H9 (cell line): Measurements from ENCODE around the gene PARP3. TPM values are rescaled to one million over a fixed set of nuclear protein-coding genes. Genes with fewer than 3 reads are reported as not detected.

Experiments
- DNase-seq: peaks from one replicate; pipeline ENCODE4 v3.0.0-alpha.2; 2017
- H2AFZ ChIP-seq: one replicate; pipeline ENCODE4 v1.6.1; 2013; ENCODE audit warnings: mild to moderate bottlenecking, low read length, control low read depth, moderate library complexity
- H2AK5ac ChIP-seq: 2 replicates; pipeline ENCODE4 v1.6.1; 2013; ENCODE audit warnings: low read length, control low read depth, mixed read lengths; ENCODE audit not compliant: insufficient read length
- H2BK120ac ChIP-seq: one replicate; pipeline ENCODE4 v1.6.1; 2013; ENCODE audit warnings: low read depth, mild to moderate bottlenecking, low read length, control low read depth, inconsistent platforms; ENCODE audit not compliant: poor library complexity, severe bottlenecking
- H2BK12ac ChIP-seq: 2 replicates; pipeline ENCODE4 v1.6.1; 2013; ENCODE audit warnings: low read length, control low read depth, mixed read lengths, low read depth; ENCODE audit not compliant: insufficient read length
- H2BK15ac ChIP-seq: 2 replicates; pipeline ENCODE4 v1.6.1; 2013; ENCODE audit warnings: low read depth, low read length, control low read depth
- H2BK20ac ChIP-seq: one replicate; pipeline ENCODE4 v1.6.1; 2013; ENCODE audit warnings: low read depth, mild to moderate bottlenecking, low read length, control low read depth, inconsistent platforms; ENCODE audit not compliant: poor library complexity, severe bottlenecking
- H2BK5ac ChIP-seq: 2 replicates; pipeline ENCODE4 v1.6.1; 2013; ENCODE audit warnings: low read length, control low read depth, mixed read lengths; ENCODE audit not compliant: insufficient read length
- H3K14ac ChIP-seq: 2 replicates; pipeline ENCODE4 v1.6.1; 2013; ENCODE audit warnings: low read length, control low read depth; ENCODE audit not compliant: insufficient read depth
- H3K18ac ChIP-seq: 2 replicates; pipeline ENCODE4 v1.6.1; 2013; ENCODE audit warnings: low read depth, mild to moderate bottlenecking, mixed read lengths, low read length, control low read depth; ENCODE audit not compliant: insufficient read length
- H3K23ac ChIP-seq: 2 replicates; pipeline ENCODE4 v1.6.1; 2013; ENCODE audit warnings: low read length, control low read depth, mixed read lengths, low read depth; ENCODE audit not compliant: insufficient read length
- H3K23me2 ChIP-seq: 2 replicates; pipeline ENCODE4 v1.6.1; 2013; ENCODE audit warnings: low read depth, mild to moderate bottlenecking, mixed read lengths, low read length, control low read depth; ENCODE audit not compliant: insufficient read length, poor library complexity, severe bottlenecking
- H3K27ac ChIP-seq: 2 replicates; pipeline ENCODE4 v1.5.1; 2013; ENCODE audit warnings: low read length, control low read depth, mixed read lengths, low read depth; ENCODE audit not compliant: insufficient read length
- H3K27me3 ChIP-seq: 2 replicates; pipeline ENCODE4 v1.6.1; 2013; ENCODE audit warnings: low read length, control low read depth, inconsistent platforms; ENCODE audit not compliant: insufficient read depth
- H3K4ac ChIP-seq: 2 replicates; pipeline ENCODE4 v1.6.1; 2013; ENCODE audit warnings: low read depth, mild to moderate bottlenecking, control low read depth, inconsistent platforms, low read length, moderate library complexity
- H3K4me1 ChIP-seq: 2 replicates; pipeline ENCODE4 v1.6.1; 2013; ENCODE audit warnings: low read length, control low read depth, inconsistent platforms; ENCODE audit not compliant: insufficient read depth
- H3K4me2 ChIP-seq: 2 replicates; pipeline ENCODE4 v1.6.1; 2013; ENCODE audit warnings: low read length, control low read depth, mixed read lengths; ENCODE audit not compliant: insufficient read length, insufficient read depth
- H3K56ac ChIP-seq: 2 replicates; pipeline ENCODE4 v1.6.1; 2013; ENCODE audit warnings: low read depth, mild to moderate bottlenecking, mixed read lengths, low read length, control low read depth; ENCODE audit not compliant: insufficient read length
- H3K79me1 ChIP-seq: 2 replicates; pipeline ENCODE4 v1.6.1; 2013; ENCODE audit warnings: low read depth, mild to moderate bottlenecking, moderate library complexity, low read length, control low read depth, inconsistent platforms; ENCODE audit not compliant: insufficient read depth, poor library complexity, severe bottlenecking
- H3K79me2 ChIP-seq: 2 replicates; pipeline ENCODE4 v1.6.1; 2013; ENCODE audit warnings: low read length, control low read depth, inconsistent platforms; ENCODE audit not compliant: insufficient read depth
- H3K9ac ChIP-seq: 2 replicates; pipeline ENCODE4 v1.6.1; 2013; ENCODE audit warnings: low read length, control low read depth, mixed read lengths; ENCODE audit not compliant: insufficient read length; ENCODE audit errors: extremely low read depth
- H3K9me3 ChIP-seq: one replicate; pipeline ENCODE4 v1.6.1; 2013; ENCODE audit warnings: low read depth, low read length, inconsistent platforms; ENCODE audit not compliant: control insufficient read depth
- H3T11ph ChIP-seq: one replicate; pipeline ENCODE4 v1.6.1; 2013; ENCODE audit warnings: mild to moderate bottlenecking, low read length, control low read depth, inconsistent platforms
- H4K20me1 ChIP-seq: one replicate; pipeline ENCODE4 v1.6.1; 2013; ENCODE audit not compliant: control insufficient read depth, insufficient read length, insufficient read depth
- H4K5ac ChIP-seq: 2 replicates; pipeline ENCODE4 v1.6.1; 2013; ENCODE audit warnings: low read depth, mild to moderate bottlenecking, mixed read lengths, low read length, control low read depth; ENCODE audit not compliant: insufficient read length
- H4K8ac ChIP-seq: replicated peaks from 2 replicates; pipeline ENCODE4 v1.6.1; 2013; ENCODE audit warnings: low read length, control low read depth, mixed read lengths, low read depth; ENCODE audit not compliant: insufficient read length
- H4K91ac ChIP-seq: 2 replicates; pipeline ENCODE4 v1.6.1; 2013; ENCODE audit warnings: low read depth, mild to moderate bottlenecking, moderate library complexity, mixed read lengths, low read length, control low read depth; ENCODE audit not compliant: insufficient read length
- H3K27ac Mint-ChIP-seq, 3 experiments: 2 replicates in 2 of 3; 3 replicates in 1 of 3; pipeline ENCODE4 v1.8.0; 2020 to 2021; ENCODE audit warnings: mixed read lengths in 3 of 3, mild to moderate bottlenecking in 1 of 3, moderate library complexity in 1 of 3
- H3K27me3 Mint-ChIP-seq: 2 replicates; pipeline ENCODE4 v1.8.0; 2021; ENCODE audit warnings: low read depth, mild to moderate bottlenecking, moderate library complexity, mixed read lengths
- H3K36me3 Mint-ChIP-seq, 3 experiments: 2 replicates in 2 of 3; 3 replicates in 1 of 3; pipeline ENCODE4 v1.8.0; 2020 to 2021; ENCODE audit warnings: low read depth in 3 of 3, mixed read lengths in 3 of 3; ENCODE audit not compliant: insufficient read depth in 1 of 3
- H3K4me1 Mint-ChIP-seq, 2 experiments: 2 replicates each; pipeline ENCODE4 v1.8.0; 2020; ENCODE audit warnings: mixed read lengths in 2 of 2
- H3K4me3 Mint-ChIP-seq, 2 experiments: 2 replicates in 1 of 2; 3 replicates in 1 of 2; pipeline ENCODE4 v1.8.0; 2020 to 2021; ENCODE audit warnings: mild to moderate bottlenecking in 2 of 2, mixed read lengths in 2 of 2, moderate library complexity in 1 of 2
- H3K9me3 Mint-ChIP-seq, 2 experiments: 2 replicates in 1 of 2; 3 replicates in 1 of 2; pipeline ENCODE4 v1.8.0; 2020; ENCODE audit warnings: mild to moderate bottlenecking in 2 of 2, mixed read lengths in 2 of 2, moderate library complexity in 1 of 2
- CTCF ChIP-seq: fragments of 200-600 bp; sonication (generic); conservative IDR thresholded peaks from 3 replicates; pipeline ENCODE4 v1.8.0; 2021; ENCODE audit warnings: antibody characterized with exemption, mild to moderate bottlenecking
- WGBS: extraction: QIAGEN DNeasy Blood & Tissue Kit; methylation state at CpG from one replicate; pipeline ENCODE4 v1.1.7; 2013; ENCODE audit warnings: missing lambda C conversion rate, low lambda C conversion rate, mixed read lengths; ENCODE audit not compliant: insufficient read length; ENCODE audit errors: extremely low coverage; 5-methylcytosine and 5-hydroxymethylcytosine counted together
- total RNA-seq: library from RNA; stranded (reverse); gene quantifications from 2 replicates; pipeline ENCODE4 v1.2.1, GENCODE V29; 2021

Gene PARP3
- total RNA-seq, 1 experiment from 2014 or later: 1.3 TPM

- DNase-seq: peak; percentile 91
- Histone ChIP-seq H3K79me1 (no peaks in the 10 kb centered on the region), H4K91ac (peak within 1 kb of the TSS; percentile 47), H3K56ac (no peak within 1 kb of the TSS), H4K8ac (no peak within 1 kb of the TSS), H3K27ac (no peak within 1 kb of the TSS), H2BK120ac (no peak within 1 kb of the TSS), H3K14ac (peak within 1 kb of the TSS; percentile 77), H3T11ph (no peak within 1 kb of the TSS), H2BK15ac (no peak within 1 kb of the TSS), H2BK12ac (no peak within 1 kb of the TSS), H2BK20ac (no peak within 1 kb of the TSS), H2BK5ac (no peak within 1 kb of the TSS), H3K79me2 (no peaks in the 10 kb centered on the region), H3K4ac (no peak within 1 kb of the TSS), H3K4me2 (peak within 1 kb of the TSS; percentile 86), H4K5ac (peak within 1 kb of the TSS; percentile 36), H3K23me2 (peaks cover 6% of the 10 kb centered on the region), H3K9me3 (no peaks in the 10 kb centered on the region), H2AK5ac (no peak within 1 kb of the TSS), H3K9ac (peak within 1 kb of the TSS; percentile 31), H2AFZ (no peak within 1 kb of the TSS), H3K27me3 (no peaks in the 10 kb centered on the region), H4K20me1 (peaks cover 3% of the 10 kb centered on the region), H3K18ac (peak within 1 kb of the TSS; percentile 44), H3K4me1 (peaks cover 3% of the 10 kb centered on the region; the same call in 1 of the 2 replicates), H3K23ac (no peak within 1 kb of the TSS)
- Mint-ChIP-seq H3K4me3 (peak within 1 kb of the TSS; percentile 68 to 88), H3K36me3 (peaks cover 0 to 3% (median 2%) of the 10 kb centered on the region in 3 experiments; a peak in 4 of 7 replicates), H3K27me3 (peaks cover 1% of the 10 kb centered on the region; the same call in 1 of the 2 replicates), H3K27ac (peak within 1 kb of the TSS; percentile 70 to 99 (median 95); a peak in 6 of 7 replicates), H3K9me3 (peaks cover 0 to 2% of the 10 kb centered on the region in 2 experiments; a peak in 2 of 5 replicates), H3K4me1 (peaks cover 11 to 22% of the 10 kb centered on the region in 2 experiments)
- TF ChIP-seq CTCF: no peak; the same call in 2 of the 3 replicates
- WGBS: no CpG with 5 or more reads among the region's 68 CpGs
These were observed 40.8 kb downstream of the PARP3 start, which contains the start of gene ACY1 for GRCh38 chr3:51982838-51983577. TSS of gene ACY1 (plus strand) at chr3:51983535. CDS start at chr3:51984065, 530 bp downstream.
